HepG2 (cell line): ENCODE data around the gene CCND2. TPM values are rescaled to one million over a fixed set of nuclear protein-coding genes. Genes with fewer than 3 reads are reported as not detected.

ENCODE experiments used
- ATAC-seq: fragments of 200-7000 bp; cut with Tn5 transposase; 3 replicates; pipeline ENCODE4 v1.9.1; 2020; ENCODE audit warnings: mild to moderate bottlenecking, moderate library complexity
- BruUV-seq: library from RNA; stranded (reverse); fragments of 400-500 nt; replicated peaks from 2 replicates; lab custom pipeline; 2021; lab: Mats Ljungman, UMichigan
- CTCF ChIA-PET: fragments of 300-600 bp; formaldehyde crosslinking; extraction: SDS; loops from one replicate; lab custom pipeline; 2021; ENCODE audit warnings: low total read pairs, inconsistent platforms, low intra/inter-chr PET ratio; lab: Yijun Ruan, JAX
- POLR2A ChIA-PET: fragments of 350-600 bp; sonication (Branson Sonifier 250); formaldehyde crosslinking; loops from one replicate; lab custom pipeline; 2020; ENCODE audit warnings: antibody characterized with exemption, inconsistent platforms; lab: Yijun Ruan, JAX
- DNase-seq: peaks from one replicate; pipeline ENCODE4 v3.0.0-alpha.2; 2015; ENCODE audit warnings: low spot score
- FAIRE-seq: peaks from 3 replicates; lab custom pipeline; 2011; peaks lifted over from hg19 to GRCh38; lab: Jason Lieb, UNC
- H2AFZ ChIP-seq: one replicate; pipeline ENCODE4 v1.6.1; 2011; ENCODE audit warnings: low read length, inconsistent platforms
- H3K27ac ChIP-seq: fragments of 300-600 bp; 3 replicates; pipeline ENCODE4 v1.8.0; 2011; ENCODE audit warnings: mixed run types, mild to moderate bottlenecking, mixed read lengths, low read length, inconsistent platforms; ENCODE audit not compliant: insufficient read depth; ENCODE audit errors: extremely low read length
- H3K27me3 ChIP-seq, 2 experiments: fragments of 200-600 bp in 1 of 2; 2 replicates in 1 of 2; 3 replicates in 1 of 2; pipeline versions ENCODE4 v1.6.0 to v1.8.0; 2011; ENCODE audit warnings: low read length in 2 of 2, mild to moderate bottlenecking in 2 of 2, moderate library complexity in 2 of 2, inconsistent platforms in 1 of 2; ENCODE audit not compliant: insufficient read depth in 2 of 2, control insufficient read depth in 1 of 2
- H3K36me3 ChIP-seq, 2 experiments: fragments of 200-600 bp in 1 of 2; replicated peaks in 1 of 2; 2 replicates in 1 of 2; 3 replicates in 1 of 2; pipeline versions ENCODE4 v1.5.1 to v1.8.0; 2011; ENCODE audit warnings: low read length in 2 of 2, inconsistent platforms in 1 of 2; ENCODE audit not compliant: insufficient read depth in 2 of 2, control insufficient read depth in 1 of 2
- H3K4me1 ChIP-seq: 2 replicates; pipeline ENCODE4 v1.5.1; 2012; ENCODE audit warnings: low read length, inconsistent platforms; ENCODE audit not compliant: insufficient read depth
- H3K4me2 ChIP-seq: 2 replicates; pipeline ENCODE4 v1.6.0; 2011; ENCODE audit warnings: low read depth, low read length, inconsistent platforms
- H3K4me3 ChIP-seq, 3 experiments: fragments of 200-600 bp in 1 of 3; sonication (generic), shearing (Covaris generic) in 1 of 3; replicated peaks in 1 of 3; 2 replicates each; pipeline ENCODE4 v1.5.1; 2011 to 2016; ENCODE audit warnings: low read length in 3 of 3, inconsistent platforms in 2 of 3, low read depth in 2 of 3, mild to moderate bottlenecking in 2 of 3, control low read depth in 1 of 3, mixed read lengths in 1 of 3; ENCODE audit not compliant: insufficient read depth in 1 of 3
- H3K79me2 ChIP-seq: one replicate; pipeline ENCODE4 v1.6.1; 2011; ENCODE audit warnings: low read length, inconsistent platforms; ENCODE audit not compliant: insufficient read depth
- H3K9ac ChIP-seq: 2 replicates; pipeline ENCODE4 v1.6.0; 2011; ENCODE audit warnings: mild to moderate bottlenecking, low read depth, low read length, inconsistent platforms; ENCODE audit not compliant: insufficient read depth
- H3K9me3 ChIP-seq: 2 replicates; pipeline ENCODE4 v1.5.1; 2012; ENCODE audit warnings: mild to moderate bottlenecking, low read length
- H4K20me1 ChIP-seq: 2 replicates; pipeline ENCODE4 v1.6.0; 2011; ENCODE audit warnings: inconsistent platforms, mild to moderate bottlenecking, low read length, moderate library complexity; ENCODE audit not compliant: insufficient read depth
- CENPX ChIP-seq: sonication (generic); formaldehyde crosslinking; IDR thresholded peaks from 2 replicates; pipeline ENCODE4 v1.9.0; 2021; ENCODE audit warnings: mild to moderate bottlenecking, missing genetic modification reagents, moderate library complexity
- ELK4 ChIP-seq: sonication (generic); formaldehyde crosslinking; IDR thresholded peaks from 2 replicates; pipeline ENCODE4 v1.9.0; 2021; ENCODE audit warnings: missing genetic modification reagents, borderline replicate concordance
- ERF ChIP-seq: IDR thresholded peaks from 2 replicates; pipeline ENCODE4 v1.6.1; 2018; ENCODE audit warnings: missing biosample characterization, missing genetic modification reagents
- PAWR ChIP-seq: sonication (generic); formaldehyde crosslinking; IDR thresholded peaks from 2 replicates; pipeline ENCODE4 v1.4.0; 2020; ENCODE audit warnings: missing genetic modification reagents, mild to moderate bottlenecking, borderline replicate concordance
- TCF7 ChIP-seq: sonication (generic); IDR thresholded peaks from 2 replicates; pipeline ENCODE4 v1.6.1; 2016; ENCODE audit warnings: antibody characterized with exemption, low read depth
- ZNF318 ChIP-seq: sonication (generic); formaldehyde crosslinking; IDR thresholded peaks from 2 replicates; pipeline ENCODE4 v1.4.0; 2020; ENCODE audit warnings: mild to moderate bottlenecking, missing genetic modification reagents
- ZNF605 ChIP-seq: sonication (generic); formaldehyde crosslinking; IDR thresholded peaks from 2 replicates; pipeline ENCODE4 v1.8.0; 2022; ENCODE audit warnings: mild to moderate bottlenecking, missing genetic modification reagents
- WGBS: methylation state at CpG from one replicate; pipeline ENCODE4 v1.1.6; 2017; ENCODE audit warnings: low lambda C conversion rate; 5-methylcytosine and 5-hydroxymethylcytosine counted together
- in situ Hi-C: cut with HindIII; loops from 2 replicates; pipeline ENCODE4 v1.10.0; 2017; ENCODE audit warnings: low pct_unique_long_range_greater_than_20kb; ENCODE audit not compliant: extremely low pct_ligation_motif_present
- intact Hi-C: fragments of 100-400 bp; cut with micrococcal nuclease; formaldehyde crosslinking; loops from one replicate; pipeline ENCODE4 v1.10.0; 2022; ENCODE audit not compliant: unreplicated experiment
- polyA plus RNA-seq, 8 experiments: library from polyadenylated mRNA; depleted of rRNA in 3 of 8; stranded (reverse) in 7 of 8; unstranded in 1 of 8; fragments of >200 nt; fragmentation: Illumina TruSeq in 4 of 8; extraction: Trizol in 4 of 8; gene quantifications; 2 replicates each; pipeline versions ENCODE4 v1.2.1 to v1.2.3, GENCODE V29; 2011 to 2016; ENCODE audit warnings: low read depth in 4 of 8, missing spikeins in 1 of 8, mixed read lengths in 1 of 8; ENCODE audit not compliant: insufficient read depth in 1 of 8
- total RNA-seq, 5 experiments: library from RNA; depleted of rRNA; stranded (reverse); fragments of >200 nt; fragmentation: Illumina TruSeq; extraction: Trizol; gene quantifications; 2 replicates each; pipeline ENCODE4 v1.2.3, GENCODE V29; 2016; ENCODE audit warnings: low read depth in 1 of 5
- TF ChIP-seq, protein P1 (sequence below): sonication (generic); formaldehyde crosslinking; IDR thresholded peaks from 2 replicates; pipeline ENCODE4 v1.4.0; 2020; ENCODE audit warnings: mild to moderate bottlenecking, missing genetic modification reagents

CCND2 gene
- total and polyA plus RNA-seq, 2 of the 13 experiments (the other 11 are each of a cell fraction or from before 2014, with no cell fraction given): 0.61 to 1.4 TPM

DNA sequence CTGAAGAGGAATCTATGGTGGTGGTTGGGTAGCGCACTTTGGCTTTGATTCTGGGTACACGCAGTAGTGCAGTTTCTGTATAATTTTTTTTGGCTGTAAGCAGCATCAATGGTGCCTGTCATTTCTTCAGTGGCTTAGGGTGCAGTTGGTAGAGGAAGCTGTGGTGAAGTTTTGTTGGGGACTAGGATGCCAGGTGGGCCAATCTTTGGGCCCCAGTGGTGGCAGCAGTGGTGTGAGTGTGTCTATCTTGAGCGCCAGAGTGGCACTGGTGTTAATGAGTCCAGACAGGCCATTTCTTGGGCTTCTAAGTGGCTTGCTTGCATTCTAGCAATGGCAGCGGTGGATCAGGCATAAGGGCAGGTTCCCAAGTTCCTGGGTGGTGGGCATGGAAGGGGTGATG, 33.8 kb upstream of the CCND2 start (continued):
- TF ChIP-seq ZNF318 (no peak), CENPX (CRISPR knock-in tag) (no peak), ZNF605 (CRISPR knock-in tag) (no peak), TCF7 (no peak)

DNA sequence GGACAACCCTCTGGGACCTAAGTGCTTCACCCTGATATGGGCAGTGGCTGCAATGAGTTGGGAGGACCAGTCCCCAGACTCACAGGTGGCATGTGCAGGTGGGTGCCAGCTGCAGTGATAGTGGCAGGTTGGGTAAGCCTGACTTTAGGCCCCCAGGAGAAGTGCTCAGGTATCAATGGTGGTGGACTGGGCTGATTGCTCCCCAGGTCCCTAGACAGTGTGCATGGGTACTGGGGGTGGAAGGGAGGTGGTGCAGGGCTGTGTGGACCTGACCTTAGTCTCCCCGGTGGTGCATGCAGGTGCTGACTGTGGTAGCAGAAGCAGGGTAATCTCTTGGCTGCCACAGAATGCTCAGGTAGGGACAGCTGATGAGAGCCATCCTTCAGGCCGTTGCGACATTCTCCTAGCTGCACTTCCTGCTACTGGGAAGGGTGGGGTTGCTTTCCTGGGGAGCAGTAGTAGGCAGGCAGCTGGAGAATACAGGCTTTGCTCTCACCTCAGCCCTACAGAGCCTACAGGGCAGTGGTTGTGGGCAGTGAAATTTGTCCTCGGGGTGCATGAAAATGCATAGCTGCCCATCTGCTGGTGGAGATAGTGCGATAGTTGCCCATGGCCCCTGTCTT, 33.3 kb upstream of the CCND2 start:
- H3K27me3 ChIP-seq: peaks cover 3 to 16% of the 10 kb centered on the region in 2 experiments; a peak in 3 of 5 replicates
- no peak overlapping the region for H3K4me2 ChIP-seq
- 40% methylated on average over 1 of the region's 5 CpGs for WGBS
- ChIA-PET POLR2A (no interaction called here), CTCF (no interaction called here)
- in situ Hi-C loops (no loop called here), intact Hi-C loops (no loop called here)
- no peaks in the 10 kb centered on the region for H4K20me1 ChIP-seq
- H3K9ac ChIP-seq: no peak overlapping the region
- H2AFZ ChIP-seq: no peak overlapping the region
- DNase-seq (no peak), FAIRE-seq (no peak), ATAC-seq (no peak)
- no peak for TF ChIP-seq ERF
- no peak for TF ChIP-seq ELK4 (CRISPR knock-in tag)
- TF ChIP-seq PAWR (CRISPR knock-in tag): no peak
- TF ChIP-seq, protein P1, sequence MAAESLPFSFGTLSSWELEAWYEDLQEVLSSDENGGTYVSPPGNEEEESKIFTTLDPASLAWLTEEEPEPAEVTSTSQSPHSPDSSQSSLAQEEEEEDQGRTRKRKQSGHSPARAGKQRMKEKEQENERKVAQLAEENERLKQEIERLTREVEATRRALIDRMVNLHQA (CRISPR knock-in tag): no peak
- no peak overlapping the region for H3K4me3 ChIP-seq
- BruUV-seq: no TSS peak
- H3K4me1 ChIP-seq: no peaks in the 10 kb centered on the region
- no peaks in the 10 kb centered on the region for H3K36me3 ChIP-seq
- H3K79me2 ChIP-seq: no peaks in the 10 kb centered on the region
- H3K27ac ChIP-seq: no peak overlapping the region
- no peaks in the 10 kb centered on the region; the same call in 1 of the 2 replicates for H3K9me3 ChIP-seq
